ENCODE data around the gene JAZF1. TPM values are rescaled to one million over a fixed set of nuclear protein-coding genes. Genes with fewer than 3 reads are reported as not detected.

JAZF1 gene
- total and polyA plus RNA-seq, 2 of the 8 experiments (the other 6 are each of a cell fraction or from before 2014, with no cell fraction given), result 2.6 to 21.8 TPM

DNA sequence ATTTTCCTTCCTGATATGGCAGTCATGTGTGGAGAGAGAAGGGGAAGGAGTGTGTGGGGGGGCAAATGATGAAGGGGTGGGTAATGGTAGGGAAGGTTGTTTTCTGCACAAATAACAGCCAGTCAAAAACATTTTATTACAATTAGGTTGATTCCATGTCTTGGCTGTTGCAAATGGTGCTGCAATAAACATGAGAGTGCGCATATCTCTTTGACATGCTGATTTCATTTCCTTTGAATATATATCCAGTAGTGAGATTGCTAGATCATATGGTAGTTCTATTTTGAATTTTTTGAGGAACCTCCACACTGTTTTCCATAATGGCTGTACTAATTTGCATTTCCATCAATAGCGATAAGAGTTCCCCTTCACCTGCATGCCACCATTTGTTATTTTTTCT, 10.6 kb upstream of the JAZF1 start:
- no peak overlapping the region for H2BK5ac ChIP-seq (ENCODE audit: low read depth, low read length)
- H2BK12ac ChIP-seq (ENCODE audit: low read depth, low read length), result no peak overlapping the region
- no peak overlapping the region for H2BK20ac ChIP-seq (ENCODE audit: low read length)
- FAIRE-seq (no peak), DNase-seq (ENCODE audit: low read depth in 1 of 2, low spot score in 2 of 2) (no peak)
- H2AK5ac ChIP-seq (ENCODE audit: low read depth, low read length), result no peak overlapping the region
- H3K4me1 ChIP-seq (replicated peaks in 1 of 4; ENCODE audit: control insufficient read depth in 3 of 4, insufficient read depth in 4 of 4, low read length in 3 of 4), result peaks cover 0 to 6% (median 3%) of the 10 kb centered on the region in 4 experiments; a peak in 3 of 7 replicates
- H4K20me1 ChIP-seq (replicated peaks in 1 of 2; ENCODE audit: control insufficient read depth in 1 of 2, insufficient read depth in 2 of 2, low read length in 2 of 2), result no peaks in the 10 kb centered on the region
- WGBS, 2 experiments (ENCODE audit: extremely low coverage in 1 of 2, insufficient coverage in 1 of 2, insufficient read length in 1 of 2, insufficient replicate concordance in 2 of 2, low coverage in 1 of 2, low lambda C conversion rate in 2 of 2, missing lambda C conversion rate in 1 of 2), result 89% methylated on average over 2 of the region's 2 CpGs; no CpG with 5 or more reads in 1 of the 2 experiments
- H3K4ac ChIP-seq (replicated peaks; ENCODE audit: insufficient read length, low read depth, low read length), result no peak overlapping the region
- no peaks in the 10 kb centered on the region for H3K27me3 ChIP-seq (replicated peaks in 1 of 4; ENCODE audit: control insufficient read depth in 3 of 4, extremely low read depth in 1 of 4, insufficient read depth in 3 of 4, low read length in 3 of 4)
- no peak for TF ChIP-seq POLR2AphosphoS5 (IDR thresholded peaks at IDR 0.05; ENCODE audit: low read depth, low read length)
- TF ChIP-seq CHD2 (IDR thresholded peaks at IDR 0.05; ENCODE audit: low read length), result no peak
- TF ChIP-seq BACH1 (IDR thresholded peaks at IDR 0.05; ENCODE audit: low read length), result no peak
- H3K14ac ChIP-seq (ENCODE audit: insufficient read length), result no peak overlapping the region
- no peak overlapping the region for H3K56ac ChIP-seq (replicated peaks; ENCODE audit: insufficient read length, low read depth, low read length)
- H3K23me2 ChIP-seq (ENCODE audit: low read depth, low read length), result no peaks in the 10 kb centered on the region
- H4K5ac ChIP-seq (ENCODE audit: insufficient read length, low read depth, low read length), result no peak overlapping the region
- no peak overlapping the region for H2AFZ ChIP-seq (ENCODE audit: low read length)
- POLR2A ChIA-PET (ENCODE audit: partially characterized antibody), result no interaction called here
- H3K79me1 ChIP-seq (ENCODE audit: low read depth, low read length), result no peaks in the 10 kb centered on the region
- H3K79me2 ChIP-seq (ENCODE audit: control insufficient read depth in 1 of 2, insufficient read depth in 2 of 2, low read length in 2 of 2), result no peaks in the 10 kb centered on the region
- CTCF ChIA-PET (ENCODE audit: partially characterized antibody), result interaction anchor here (4.5 kb wide), 1 partner anchor 15 kb away, joined by 24 read pairs; no protein-coding TSS in a partner anchor
- H4K91ac ChIP-seq (replicated peaks; ENCODE audit: insufficient read length, low read length), result no peak overlapping the region
- H3K23ac ChIP-seq (ENCODE audit: insufficient read length), result no peak overlapping the region
- H3K27ac ChIP-seq (ENCODE audit: low read depth, low read length), result no peak overlapping the region
- no peak overlapping the region for H3K4me2 ChIP-seq (ENCODE audit: insufficient read depth in 1 of 2, low read depth in 2 of 2, low read length in 2 of 2)
- H3K9ac ChIP-seq (replicated peaks in 1 of 4; ENCODE audit: extremely low read depth in 1 of 4, low read depth in 3 of 4, low read length in 3 of 4), result no peak overlapping the region
- no peak overlapping the region for H2BK15ac ChIP-seq (ENCODE audit: low read length)
- H3K9me3 ChIP-seq (ENCODE audit: insufficient read depth in 2 of 2, low read depth in 1 of 2, low read length in 1 of 2), result no peaks in the 10 kb centered on the region
- no peaks in the 10 kb centered on the region for H3K36me3 ChIP-seq (ENCODE audit: control insufficient read depth in 2 of 4, insufficient read depth in 4 of 4, low read length in 3 of 4)
- no peak overlapping the region for H4K8ac ChIP-seq (ENCODE audit: extremely low read depth, insufficient read depth, low read length)
- no peak overlapping the region for H3K4me3 ChIP-seq (ENCODE audit: extremely low read depth in 1 of 4, insufficient read depth in 2 of 4, low read depth in 3 of 4, low read length in 4 of 4)
- H2BK120ac ChIP-seq (replicated peaks; ENCODE audit: low read depth, low read length), result no peak overlapping the region
- no peak overlapping the region for H3K18ac ChIP-seq (ENCODE audit: extremely low read depth, low read length)

Data from H1 (cell line).